ENCODE data around the gene TRABD.

The TRABD gene

GRCh38 chr22:50242406-50242949 is 56.8 kb downstream of the TRABD start:
- DNase-seq (ENCODE audit: low spot score): no peak

GRCh38 chr22:50243685-50244419 is 58.1 kb downstream of the TRABD start:
- peak; percentile 14 for DNase-seq (ENCODE audit: low spot score)

GRCh38 chr22:50244420-50245213 is 58.9 kb downstream of the TRABD start, which contains the start of gene TUBGCP6:
Gene TUBGCP6, minus strand, starts transcription at chr22:50245023. Its CDS starts 564 bp downstream, at chr22:50244459.
- peak; percentile 90 for DNase-seq (ENCODE audit: low spot score)

- DNase-seq (ENCODE audit: low spot score): no peak
These were observed 59.7 kb downstream of the TRABD start for GRCh38 chr22:50245214-50246072.

DNA sequence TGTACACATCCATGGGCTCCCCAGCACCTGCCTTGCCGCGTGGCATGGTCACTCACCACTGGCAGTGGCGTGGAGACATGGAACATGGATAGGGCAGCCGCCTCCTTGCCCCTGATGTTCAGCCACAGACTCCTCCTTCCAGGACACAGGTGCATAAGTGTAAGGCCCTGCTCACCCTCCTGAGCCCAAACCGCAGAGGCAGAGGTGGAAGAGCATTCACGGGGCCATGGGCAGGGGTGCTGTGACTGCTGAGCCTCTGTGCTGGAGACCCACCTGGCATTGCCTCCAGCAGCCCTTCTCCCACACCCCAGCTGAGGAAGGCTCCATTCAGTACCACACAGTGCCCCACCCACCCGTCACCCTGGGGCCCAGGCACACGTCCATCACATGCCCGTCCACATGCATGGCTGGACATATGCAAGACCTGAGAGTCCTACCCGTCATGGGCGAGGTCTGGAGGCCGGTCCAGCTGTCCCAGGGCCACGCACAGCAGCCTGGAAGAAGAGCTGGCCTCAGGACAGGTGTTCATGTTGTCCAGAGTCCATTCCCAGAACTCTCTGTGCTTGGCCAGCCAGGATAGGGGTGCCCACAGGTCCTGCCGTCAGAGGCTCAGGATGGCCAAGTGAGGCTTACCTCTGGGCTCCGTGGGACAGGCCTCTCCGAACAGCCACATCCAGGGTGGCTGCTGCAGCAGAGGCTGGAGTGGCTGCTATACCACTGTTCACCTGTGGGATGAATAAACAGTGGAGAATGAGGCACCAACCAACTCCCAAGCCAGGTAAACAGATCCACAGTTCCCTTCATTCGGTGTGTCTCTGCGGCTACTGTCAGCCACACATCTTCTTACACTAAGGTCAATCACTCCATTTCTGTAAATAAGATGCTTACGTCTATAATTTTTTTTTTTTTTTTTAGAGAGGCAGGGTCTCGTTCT is 60.8 kb downstream of the TRABD start:
- peak; percentile 17 for DNase-seq (ENCODE audit: low spot score)

GRCh38 chr22:50247748-50248147 is 62.0 kb downstream of the TRABD start:
- peak; percentile 39 for DNase-seq (ENCODE audit: low spot score)

- DNase-seq (ENCODE audit: low spot score): no peak
These were observed 62.7 kb downstream of the TRABD start for GRCh38 chr22:50248196-50249081.
